Measurements from ENCODE around the gene PTPRE.

Gene PTPRE

DNA sequence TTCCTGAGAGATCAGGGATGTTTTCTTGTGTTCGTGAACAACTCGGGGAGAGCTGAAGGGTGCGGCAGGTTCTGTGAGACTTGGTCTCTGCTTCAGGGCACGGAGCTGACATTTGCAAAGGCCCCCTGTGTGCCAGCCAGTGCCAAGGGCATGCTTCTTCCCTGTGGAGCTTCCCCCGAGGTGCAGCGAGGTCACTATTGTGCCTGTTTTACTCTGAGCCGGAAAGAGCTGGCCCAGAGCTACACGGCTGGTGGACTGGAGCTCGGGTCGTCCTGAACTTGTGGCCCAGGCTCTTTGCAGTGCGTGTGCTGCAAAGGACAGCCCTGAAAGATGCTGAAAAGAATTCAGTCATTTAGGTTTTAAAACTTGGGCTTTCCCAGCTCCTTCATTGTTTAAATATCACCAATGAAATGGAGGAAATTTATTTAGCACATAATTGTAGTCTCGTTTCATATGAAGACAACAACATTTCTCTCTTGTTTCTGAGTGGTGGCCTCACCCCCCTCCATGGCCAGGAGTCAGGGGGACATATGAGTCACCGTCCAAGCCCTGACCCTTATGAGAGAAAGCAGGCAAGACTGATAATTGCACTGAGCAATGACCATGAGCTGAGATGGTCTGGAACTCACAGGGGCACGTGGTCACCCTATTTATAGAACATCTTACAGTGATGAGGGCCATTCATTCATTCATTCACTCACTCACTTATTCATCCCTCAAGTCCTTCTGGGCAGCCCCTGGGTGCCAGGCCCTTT lies 102.6 kb downstream of the PTPRE start:
- H3K27ac ChIP-seq: no peak overlapping the region
- H2AFZ ChIP-seq: no peak overlapping the region
- H3K4me2 ChIP-seq (ENCODE audit: low read length): no peak overlapping the region
- H3K4me3 ChIP-seq (ENCODE audit: low read depth, low read length): no peak overlapping the region
- H3K27me3 ChIP-seq (ENCODE audit: control insufficient read depth, insufficient read depth, low read length): no peaks in the 10 kb centered on the region
- TF ChIP-seq, protein P1, sequence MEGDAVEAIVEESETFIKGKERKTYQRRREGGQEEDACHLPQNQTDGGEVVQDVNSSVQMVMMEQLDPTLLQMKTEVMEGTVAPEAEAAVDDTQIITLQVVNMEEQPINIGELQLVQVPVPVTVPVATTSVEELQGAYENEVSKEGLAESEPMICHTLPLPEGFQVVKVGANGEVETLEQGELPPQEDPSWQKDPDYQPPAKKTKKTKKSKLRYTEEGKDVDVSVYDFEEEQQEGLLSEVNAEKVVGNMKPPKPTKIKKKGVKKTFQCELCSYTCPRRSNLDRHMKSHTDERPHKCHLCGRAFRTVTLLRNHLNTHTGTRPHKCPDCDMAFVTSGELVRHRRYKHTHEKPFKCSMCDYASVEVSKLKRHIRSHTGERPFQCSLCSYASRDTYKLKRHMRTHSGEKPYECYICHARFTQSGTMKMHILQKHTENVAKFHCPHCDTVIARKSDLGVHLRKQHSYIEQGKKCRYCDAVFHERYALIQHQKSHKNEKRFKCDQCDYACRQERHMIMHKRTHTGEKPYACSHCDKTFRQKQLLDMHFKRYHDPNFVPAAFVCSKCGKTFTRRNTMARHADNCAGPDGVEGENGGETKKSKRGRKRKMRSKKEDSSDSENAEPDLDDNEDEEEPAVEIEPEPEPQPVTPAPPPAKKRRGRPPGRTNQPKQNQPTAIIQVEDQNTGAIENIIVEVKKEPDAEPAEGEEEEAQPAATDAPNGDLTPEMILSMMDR (IDR thresholded peaks at IDR 0.05): no peak
- no peaks in the 10 kb centered on the region for H3K4me1 ChIP-seq
- H3K79me2 ChIP-seq: no peaks in the 10 kb centered on the region
- no peaks in the 10 kb centered on the region for H3K9me3 ChIP-seq (ENCODE audit: control insufficient read depth, low read length)
- no peaks in the 10 kb centered on the region for H3K36me3 ChIP-seq (ENCODE audit: control insufficient read depth, insufficient read depth, low read length)
- H3K9ac ChIP-seq: no peak overlapping the region

DNA sequence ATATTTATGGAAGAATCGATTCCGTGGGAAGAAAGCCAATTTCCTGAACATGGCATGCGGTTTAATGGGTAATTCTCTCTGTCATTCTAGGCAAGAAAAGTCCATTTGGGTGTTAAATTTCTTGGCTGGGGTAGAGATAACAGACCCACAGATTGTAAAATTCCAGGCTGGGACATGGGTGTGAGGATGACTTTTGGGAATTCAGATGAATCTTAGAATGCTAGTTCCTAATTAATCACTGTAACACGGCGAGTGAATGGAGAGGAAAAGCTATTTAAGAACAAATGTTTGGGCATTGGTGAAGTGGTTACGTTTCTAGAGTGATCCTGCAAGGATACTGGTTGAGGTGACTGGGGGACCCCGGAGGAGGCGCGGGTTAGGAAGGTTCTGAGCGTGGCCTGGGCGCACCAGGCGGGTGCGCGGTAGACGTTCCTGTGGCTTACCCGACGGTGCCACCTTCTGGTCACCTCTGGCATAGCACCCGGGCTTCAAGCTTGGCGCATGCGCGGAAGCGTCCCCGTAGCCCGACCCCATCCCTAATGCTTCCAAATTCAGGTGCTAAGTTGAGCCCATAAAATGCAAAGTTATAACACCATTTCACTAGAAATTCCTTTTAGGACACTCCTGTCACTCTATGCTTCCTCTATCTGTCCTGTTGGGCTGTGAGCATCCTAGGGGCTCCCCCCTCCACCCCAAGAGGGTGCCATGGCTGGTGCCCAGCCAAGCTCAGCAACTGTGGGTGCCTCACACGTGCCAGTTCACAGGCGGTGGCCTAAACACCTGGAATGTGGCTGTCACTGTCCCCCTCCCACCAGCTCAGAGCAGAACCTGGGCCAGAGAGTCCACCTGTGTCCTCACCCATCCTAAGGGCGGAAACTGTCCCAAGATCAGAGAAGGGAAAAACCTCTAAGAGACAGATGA lies 104.4 kb downstream of the PTPRE start:
- Histone ChIP-seq H2AFZ (peak overlapping the region; percentile 7), H3K36me3 (ENCODE audit: control insufficient read depth, insufficient read depth, low read length) (no peaks in the 10 kb centered on the region), H3K27me3 (ENCODE audit: control insufficient read depth, insufficient read depth, low read length) (no peaks in the 10 kb centered on the region), H3K27ac (no peak overlapping the region), H3K4me3 (ENCODE audit: low read depth, low read length) (no peak overlapping the region), H3K4me2 (ENCODE audit: low read length) (peak overlapping the region; percentile 9), H3K79me2 (no peaks in the 10 kb centered on the region), H3K4me1 (no peaks in the 10 kb centered on the region), H3K9ac (no peak overlapping the region), H3K9me3 (ENCODE audit: control insufficient read depth, low read length) (no peaks in the 10 kb centered on the region)
- TF ChIP-seq, protein P1 (IDR thresholded peaks at IDR 0.05): peak; percentile 98

DNA sequence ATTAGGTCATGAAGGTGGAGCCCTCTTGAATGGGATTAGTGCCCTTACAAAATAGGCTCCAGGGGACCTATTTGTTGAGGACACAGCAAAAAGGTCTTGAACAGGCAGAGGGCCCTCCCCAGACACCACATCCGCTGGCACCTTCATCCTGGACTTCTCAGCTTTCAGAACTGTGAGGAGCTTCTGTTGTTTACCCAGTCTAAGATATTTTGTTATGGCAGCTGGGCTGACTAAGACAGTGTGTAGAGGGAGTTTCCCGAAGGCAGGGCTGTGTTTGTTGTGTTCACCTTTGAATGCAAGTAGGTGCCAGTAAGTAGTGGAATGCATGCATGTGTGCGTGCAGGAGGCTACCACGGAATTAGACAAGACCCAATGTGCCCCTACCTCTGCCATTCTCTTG lies 106.7 kb downstream of the PTPRE start:
- no peak overlapping the region for H3K4me3 ChIP-seq (ENCODE audit: low read depth, low read length)
- H3K4me1 ChIP-seq: no peaks in the 10 kb centered on the region
- no peaks in the 10 kb centered on the region for H3K27me3 ChIP-seq (ENCODE audit: control insufficient read depth, insufficient read depth, low read length)
- no peak overlapping the region for H3K27ac ChIP-seq
- H3K9ac ChIP-seq: no peak overlapping the region
- no peaks in the 10 kb centered on the region for H3K9me3 ChIP-seq (ENCODE audit: control insufficient read depth, low read length)
- H3K79me2 ChIP-seq: no peaks in the 10 kb centered on the region
- TF ChIP-seq, protein P1 (IDR thresholded peaks at IDR 0.05): no peak
- no peak overlapping the region for H3K4me2 ChIP-seq (ENCODE audit: low read length)
- H3K36me3 ChIP-seq (ENCODE audit: control insufficient read depth, insufficient read depth, low read length): no peaks in the 10 kb centered on the region
- no peak overlapping the region for H2AFZ ChIP-seq

DNA sequence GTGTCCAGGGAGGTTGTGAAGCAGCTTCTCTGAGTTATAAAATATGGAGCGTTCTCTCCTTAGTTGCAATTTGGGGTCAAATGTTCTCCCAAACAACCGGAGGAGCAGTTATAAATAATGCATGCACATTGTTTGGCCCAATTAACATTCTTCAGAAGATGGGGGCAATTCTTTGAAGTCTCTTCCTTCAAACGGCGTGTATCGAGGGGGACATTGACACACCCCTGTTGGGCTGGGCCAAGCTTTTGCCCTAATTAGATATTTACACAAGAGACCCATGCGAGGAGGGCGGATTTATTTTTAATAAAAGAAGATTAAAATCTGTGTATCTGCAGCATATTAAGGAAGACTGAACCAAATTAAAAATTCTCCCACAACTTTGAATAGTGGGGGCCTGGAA lies 107.3 kb downstream of the PTPRE start:
- no peak overlapping the region for H3K4me2 ChIP-seq (ENCODE audit: low read length)
- no peak overlapping the region for H2AFZ ChIP-seq
- H3K27ac ChIP-seq: no peak overlapping the region
- H3K36me3 ChIP-seq (ENCODE audit: control insufficient read depth, insufficient read depth, low read length): no peaks in the 10 kb centered on the region
- H3K9ac ChIP-seq: no peak overlapping the region
- H3K27me3 ChIP-seq (ENCODE audit: control insufficient read depth, insufficient read depth, low read length): no peaks in the 10 kb centered on the region
- H3K9me3 ChIP-seq (ENCODE audit: control insufficient read depth, low read length): no peaks in the 10 kb centered on the region
- no peaks in the 10 kb centered on the region for H3K4me1 ChIP-seq
- TF ChIP-seq, protein P1 (IDR thresholded peaks at IDR 0.05): no peak
- no peaks in the 10 kb centered on the region for H3K79me2 ChIP-seq
- no peak overlapping the region for H3K4me3 ChIP-seq (ENCODE audit: low read depth, low read length)

All from parathyroid adenoma (tissue), 2 donors.